Neural progenitor cell (in vitro differentiated cells): Measurements from ENCODE around the gene RGS14.
"Not testable (repeated sequence)": the region's sequence is repeated elsewhere in the genome, so short reads cannot be mapped to it uniquely, and the experiment has no call there.

Source experiments
- EZH2 ChIP-seq: fragments of 200-600 bp; sonication (generic); IDR thresholded peaks from 2 replicates; pipeline ENCODE4 v1.6.1; 2017; ENCODE audit warnings: antibody characterized with exemption, mild to moderate bottlenecking, moderate library complexity
- EZH2phosphoT487 ChIP-seq: fragments of 200-600 bp; sonication (generic); IDR thresholded peaks from 2 replicates; pipeline ENCODE4 v1.6.1; 2017; ENCODE audit warnings: antibody characterized with exemption
- TF ChIP-seq, protein P1 (sequence below): fragments of 200-600 bp; sonication (generic); IDR thresholded peaks from 2 replicates; pipeline ENCODE4 v1.5.1; 2017; ENCODE audit warnings: antibody characterized with exemption, mild to moderate bottlenecking

- TF ChIP-seq, protein P1, sequence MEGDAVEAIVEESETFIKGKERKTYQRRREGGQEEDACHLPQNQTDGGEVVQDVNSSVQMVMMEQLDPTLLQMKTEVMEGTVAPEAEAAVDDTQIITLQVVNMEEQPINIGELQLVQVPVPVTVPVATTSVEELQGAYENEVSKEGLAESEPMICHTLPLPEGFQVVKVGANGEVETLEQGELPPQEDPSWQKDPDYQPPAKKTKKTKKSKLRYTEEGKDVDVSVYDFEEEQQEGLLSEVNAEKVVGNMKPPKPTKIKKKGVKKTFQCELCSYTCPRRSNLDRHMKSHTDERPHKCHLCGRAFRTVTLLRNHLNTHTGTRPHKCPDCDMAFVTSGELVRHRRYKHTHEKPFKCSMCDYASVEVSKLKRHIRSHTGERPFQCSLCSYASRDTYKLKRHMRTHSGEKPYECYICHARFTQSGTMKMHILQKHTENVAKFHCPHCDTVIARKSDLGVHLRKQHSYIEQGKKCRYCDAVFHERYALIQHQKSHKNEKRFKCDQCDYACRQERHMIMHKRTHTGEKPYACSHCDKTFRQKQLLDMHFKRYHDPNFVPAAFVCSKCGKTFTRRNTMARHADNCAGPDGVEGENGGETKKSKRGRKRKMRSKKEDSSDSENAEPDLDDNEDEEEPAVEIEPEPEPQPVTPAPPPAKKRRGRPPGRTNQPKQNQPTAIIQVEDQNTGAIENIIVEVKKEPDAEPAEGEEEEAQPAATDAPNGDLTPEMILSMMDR = not testable (repeated sequence)
- not testable (repeated sequence) for TF ChIP-seq EZH2phosphoT487, EZH2
Measured at GRCh38 chr5:177375516-177375915, 17.8 kb downstream of the RGS14 start.
